NB4 (cell line): ENCODE measurements around the gene INVS.
"Not testable (repeated sequence)": the region's sequence is repeated elsewhere in the genome, so short reads cannot be mapped to it uniquely, and the experiment has no call there.

ENCODE experiments used
- DNase-seq: peaks from one replicate; pipeline ENCODE4 v3.0.0; 2010; ENCODE audit warnings: low read depth
- H3K4me3 ChIP-seq: one replicate; pipeline ENCODE4 v1.5.1; 2011; ENCODE audit warnings: mild to moderate bottlenecking, low read depth, low read length, moderate library complexity
- MYC ChIP-seq: IDR thresholded peaks from 2 replicates; pipeline ENCODE4 v1.6.1; 2011; ENCODE audit warnings: low read depth, low read length
- POLR2A ChIP-seq: IDR thresholded peaks from 2 replicates; pipeline ENCODE4 v1.6.1; 2011; ENCODE audit warnings: mild to moderate bottlenecking; ENCODE audit not compliant: insufficient read length; ENCODE audit errors: extremely low read depth
- TF ChIP-seq, protein P1 (sequence below): IDR thresholded peaks from one replicate; pipeline ENCODE4 v1.5.1; 2012; ENCODE audit warnings: low read depth, low read length
- TF ChIP-seq, protein P2 (sequence below): IDR thresholded peaks from 2 replicates; pipeline ENCODE4 v1.6.1; 2011; ENCODE audit warnings: low read depth, low read length

INVS gene

GRCh38 chr9:100058699-100059579 lies 40.1 kb upstream of the INVS start:
- no peak overlapping the region for H3K4me3 ChIP-seq
- no peak for DNase-seq
- TF ChIP-seq MYC (no peak), POLR2A (no peak)

DNA sequence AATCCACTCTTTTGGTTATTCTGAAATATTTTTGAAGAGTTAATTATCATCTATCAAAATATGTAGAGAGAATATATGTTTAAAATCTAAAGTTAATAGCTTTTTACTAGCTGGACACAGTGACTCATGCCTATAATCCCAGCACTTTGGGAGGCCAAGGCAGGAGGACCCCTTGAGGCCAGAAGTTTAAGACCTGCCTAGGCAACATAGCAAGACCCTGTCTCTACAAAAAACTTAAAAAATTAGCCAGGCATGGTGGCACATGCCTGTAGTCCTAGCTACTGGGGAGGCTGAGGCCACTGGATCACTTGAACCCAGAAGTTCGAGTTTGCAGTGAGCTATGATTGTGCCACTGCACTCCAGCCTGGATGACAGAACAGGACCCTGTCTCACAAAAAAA lies 36.4 kb upstream of the INVS start:
- not testable (repeated sequence) for H3K4me3 ChIP-seq, DNase-seq

GRCh38 chr9:100063185-100063584 lies 35.9 kb upstream of the INVS start:
- DNase-seq = no peak
- TF ChIP-seq, protein P1, sequence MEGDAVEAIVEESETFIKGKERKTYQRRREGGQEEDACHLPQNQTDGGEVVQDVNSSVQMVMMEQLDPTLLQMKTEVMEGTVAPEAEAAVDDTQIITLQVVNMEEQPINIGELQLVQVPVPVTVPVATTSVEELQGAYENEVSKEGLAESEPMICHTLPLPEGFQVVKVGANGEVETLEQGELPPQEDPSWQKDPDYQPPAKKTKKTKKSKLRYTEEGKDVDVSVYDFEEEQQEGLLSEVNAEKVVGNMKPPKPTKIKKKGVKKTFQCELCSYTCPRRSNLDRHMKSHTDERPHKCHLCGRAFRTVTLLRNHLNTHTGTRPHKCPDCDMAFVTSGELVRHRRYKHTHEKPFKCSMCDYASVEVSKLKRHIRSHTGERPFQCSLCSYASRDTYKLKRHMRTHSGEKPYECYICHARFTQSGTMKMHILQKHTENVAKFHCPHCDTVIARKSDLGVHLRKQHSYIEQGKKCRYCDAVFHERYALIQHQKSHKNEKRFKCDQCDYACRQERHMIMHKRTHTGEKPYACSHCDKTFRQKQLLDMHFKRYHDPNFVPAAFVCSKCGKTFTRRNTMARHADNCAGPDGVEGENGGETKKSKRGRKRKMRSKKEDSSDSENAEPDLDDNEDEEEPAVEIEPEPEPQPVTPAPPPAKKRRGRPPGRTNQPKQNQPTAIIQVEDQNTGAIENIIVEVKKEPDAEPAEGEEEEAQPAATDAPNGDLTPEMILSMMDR = no peak
- TF ChIP-seq, protein P2, sequence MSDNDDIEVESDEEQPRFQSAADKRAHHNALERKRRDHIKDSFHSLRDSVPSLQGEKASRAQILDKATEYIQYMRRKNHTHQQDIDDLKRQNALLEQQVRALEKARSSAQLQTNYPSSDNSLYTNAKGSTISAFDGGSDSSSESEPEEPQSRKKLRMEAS = no peak
- TF ChIP-seq MYC (no peak), POLR2A (no peak)
- no peak overlapping the region for H3K4me3 ChIP-seq

DNA sequence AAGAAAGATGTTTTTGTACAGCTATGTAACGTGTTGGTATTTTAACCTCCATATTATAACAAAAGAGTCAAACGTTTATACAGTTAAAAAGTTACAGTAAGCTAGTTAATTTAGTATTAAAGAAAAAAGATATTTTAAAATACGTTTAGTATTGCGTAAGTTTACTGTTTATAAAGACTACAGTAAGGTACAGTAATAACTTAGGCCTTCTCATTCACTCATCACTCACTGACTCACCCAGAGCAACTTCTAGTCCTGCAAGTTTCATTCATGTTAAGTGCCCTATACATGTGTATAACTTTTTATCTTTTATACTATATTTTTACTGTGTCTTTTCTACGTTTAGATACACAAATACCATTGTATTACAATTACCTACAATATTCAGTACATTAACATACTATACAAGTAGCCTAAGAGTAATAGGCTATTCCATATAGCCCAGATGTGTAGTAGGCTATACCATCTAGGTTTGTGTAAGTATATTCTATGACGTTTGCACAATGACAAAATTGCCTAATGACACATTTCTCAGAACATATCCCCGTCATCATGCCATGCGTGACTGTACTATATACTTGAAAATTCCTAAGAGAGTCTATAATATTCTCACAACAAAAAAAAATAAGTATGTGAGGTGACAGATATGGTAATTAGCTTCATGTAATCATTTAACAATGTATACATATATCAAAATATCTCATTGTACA lies 34.0 kb upstream of the INVS start:
- TF ChIP-seq POLR2A (no peak), MYC (no peak)
- TF ChIP-seq, protein P2 = no peak
- TF ChIP-seq, protein P1 = no peak
- no peak overlapping the region for H3K4me3 ChIP-seq
- DNase-seq = no peak

DNA sequence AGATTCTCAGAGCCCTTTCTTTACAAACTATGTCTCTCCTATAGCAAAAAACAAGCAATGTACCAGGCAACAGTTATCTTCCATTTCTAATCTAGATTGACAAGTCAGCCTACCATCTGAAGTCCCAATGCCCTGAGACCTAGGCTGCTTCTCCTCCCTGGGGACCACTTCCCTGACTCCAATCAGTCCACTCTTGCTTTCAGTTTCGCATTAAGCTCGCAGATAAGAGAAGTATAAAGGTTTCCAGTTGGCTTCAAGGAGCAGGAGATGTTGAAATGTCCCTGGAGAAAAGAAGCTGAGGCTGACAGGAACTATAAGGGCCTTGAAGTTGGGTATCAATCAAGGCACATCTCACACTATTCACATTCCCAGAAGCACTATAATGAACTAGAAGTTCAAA lies 32.5 kb upstream of the INVS start:
- TF ChIP-seq, protein P1 = no peak
- TF ChIP-seq MYC (no peak), POLR2A (no peak)
- TF ChIP-seq, protein P2 = no peak
- no peak overlapping the region for H3K4me3 ChIP-seq
- DNase-seq = peak; percentile 91

- not testable (repeated sequence) for H3K4me3 ChIP-seq, DNase-seq
Measured at GRCh38 chr9:100067990-100068389, 31.1 kb upstream of the INVS start.

DNA sequence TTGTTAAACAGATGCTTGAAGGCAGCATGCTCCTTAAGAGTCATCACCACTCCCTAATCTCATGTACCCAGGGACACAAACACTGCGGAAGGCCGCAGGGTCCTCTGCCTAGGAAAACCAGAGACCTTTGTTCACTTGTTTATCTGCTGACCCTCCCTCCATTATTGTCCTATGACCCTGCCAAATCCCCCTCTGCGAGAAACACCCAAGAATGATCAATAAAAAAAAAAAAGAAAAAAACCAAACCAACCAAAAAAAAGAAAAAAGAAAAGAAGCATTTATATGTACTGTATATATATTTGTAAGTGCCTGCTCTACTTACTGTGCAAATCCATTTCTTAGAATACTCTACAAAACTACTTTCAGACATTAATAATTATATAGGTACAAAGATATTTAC lies 30.0 kb upstream of the INVS start:
- H3K4me3 ChIP-seq, DNase-seq: not testable (repeated sequence)
